Testis (tissue), 2 donors: ENCODE results near the gene ZNF423.

Source experiments
- POLR2A ChIP-seq: fragments of 450-650 bp; IDR thresholded peaks from one replicate; pipeline ENCODE4 v1.6.1; 2017; ENCODE audit warnings: antibody characterized with exemption, mild to moderate bottlenecking, moderate library complexity
- TF ChIP-seq, protein P1 (sequence below), 3 experiments: fragments of 450-650 bp in 2 of 3; fragments of 200-600 bp in 1 of 3; sonication (generic) in 1 of 3; IDR thresholded peaks; one replicate each; pipeline ENCODE4 v1.5.1; 2016 to 2019; ENCODE audit warnings: antibody characterized with exemption in 3 of 3, mild to moderate bottlenecking in 2 of 3, moderate library complexity in 1 of 3

DNA sequence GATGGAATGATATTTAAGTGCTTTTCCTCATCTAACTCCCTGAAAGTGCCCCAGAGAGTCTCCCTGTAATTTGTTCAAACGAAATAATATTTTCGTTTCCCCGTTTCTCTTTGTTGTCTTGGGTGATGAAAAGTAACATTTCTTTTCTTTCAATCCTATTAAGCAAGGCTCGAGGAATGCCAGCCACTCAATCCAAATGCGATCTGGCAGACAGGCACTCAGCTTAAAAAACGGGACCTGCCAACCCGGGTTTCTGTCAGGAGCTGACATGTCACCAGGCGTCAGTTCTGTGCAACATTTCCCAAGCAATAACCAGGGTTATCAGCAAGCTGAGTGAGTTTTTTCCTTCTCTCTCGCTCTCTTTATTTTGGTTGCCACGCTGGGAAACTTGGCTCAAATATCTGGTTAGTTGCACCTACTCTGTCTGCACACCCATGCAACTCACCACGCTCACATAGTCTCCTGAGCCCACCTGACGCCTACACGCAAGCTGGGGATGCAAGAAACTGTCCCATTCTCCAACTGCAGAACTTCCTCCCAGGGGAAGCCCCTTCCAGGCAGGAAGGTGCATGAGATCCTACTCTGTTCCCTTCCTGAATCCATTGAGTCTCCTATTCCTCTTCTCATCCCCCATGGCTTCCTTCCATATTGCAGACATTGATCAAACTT lies 274.1 kb downstream of the ZNF423 start:
- TF ChIP-seq, protein P1, sequence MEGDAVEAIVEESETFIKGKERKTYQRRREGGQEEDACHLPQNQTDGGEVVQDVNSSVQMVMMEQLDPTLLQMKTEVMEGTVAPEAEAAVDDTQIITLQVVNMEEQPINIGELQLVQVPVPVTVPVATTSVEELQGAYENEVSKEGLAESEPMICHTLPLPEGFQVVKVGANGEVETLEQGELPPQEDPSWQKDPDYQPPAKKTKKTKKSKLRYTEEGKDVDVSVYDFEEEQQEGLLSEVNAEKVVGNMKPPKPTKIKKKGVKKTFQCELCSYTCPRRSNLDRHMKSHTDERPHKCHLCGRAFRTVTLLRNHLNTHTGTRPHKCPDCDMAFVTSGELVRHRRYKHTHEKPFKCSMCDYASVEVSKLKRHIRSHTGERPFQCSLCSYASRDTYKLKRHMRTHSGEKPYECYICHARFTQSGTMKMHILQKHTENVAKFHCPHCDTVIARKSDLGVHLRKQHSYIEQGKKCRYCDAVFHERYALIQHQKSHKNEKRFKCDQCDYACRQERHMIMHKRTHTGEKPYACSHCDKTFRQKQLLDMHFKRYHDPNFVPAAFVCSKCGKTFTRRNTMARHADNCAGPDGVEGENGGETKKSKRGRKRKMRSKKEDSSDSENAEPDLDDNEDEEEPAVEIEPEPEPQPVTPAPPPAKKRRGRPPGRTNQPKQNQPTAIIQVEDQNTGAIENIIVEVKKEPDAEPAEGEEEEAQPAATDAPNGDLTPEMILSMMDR (IDR thresholded peaks at IDR 0.05): no peak
- TF ChIP-seq POLR2A: no peak
